GM19351 (cell line): ENCODE measurements around the gene RPS6KA4.

Source experiments
- ATAC-seq: cut with Tn5 transposase; IDR thresholded peaks from one replicate; pipeline ENCODE4 v1.9.1; 2021; ENCODE audit warnings: mild to moderate bottlenecking, moderate library complexity; ENCODE audit not compliant: unreplicated experiment

Gene RPS6KA4

DNA sequence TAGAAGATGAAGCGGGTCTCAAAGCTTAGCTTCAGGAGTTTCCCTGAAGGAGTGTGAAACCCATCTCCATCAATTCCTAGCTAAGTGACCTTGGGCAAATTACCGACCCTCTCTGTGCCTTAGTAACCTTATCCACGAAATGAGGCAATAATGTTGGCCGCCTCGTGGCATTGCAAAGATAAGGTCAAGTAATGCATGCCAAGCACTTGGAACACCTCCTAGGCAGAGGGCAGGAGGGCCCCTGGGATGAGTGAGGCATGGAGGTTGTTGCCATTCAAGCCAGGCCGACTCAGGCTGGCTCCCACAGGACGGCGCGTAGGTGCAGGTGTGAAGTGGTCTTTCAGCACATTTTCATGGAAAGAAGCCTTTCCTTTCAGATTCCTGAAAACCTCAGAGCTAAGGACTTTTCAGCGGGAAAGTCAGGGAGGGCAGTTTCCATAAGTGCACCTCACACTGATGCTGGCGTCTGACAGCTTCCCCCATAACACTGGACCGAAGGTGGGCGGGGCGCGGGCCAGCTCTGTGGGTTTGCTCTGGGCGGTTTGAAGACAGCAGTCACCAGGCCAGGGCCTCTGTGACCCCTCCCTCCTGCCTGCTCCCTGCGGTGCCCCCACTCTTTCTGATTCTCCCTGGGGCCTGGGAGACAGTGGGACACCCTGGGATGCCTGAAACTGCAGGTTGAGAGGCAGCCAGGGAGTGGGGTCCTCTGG, 25.2 kb downstream of the RPS6KA4 start:
- no peak for ATAC-seq

- ATAC-seq, result no peak
These were observed 26.3 kb downstream of the RPS6KA4 start for GRCh38 chr11:64384981-64385944.

GRCh38 chr11:64385945-64386704, 27.2 kb downstream of the RPS6KA4 start:
- no peak for ATAC-seq

DNA sequence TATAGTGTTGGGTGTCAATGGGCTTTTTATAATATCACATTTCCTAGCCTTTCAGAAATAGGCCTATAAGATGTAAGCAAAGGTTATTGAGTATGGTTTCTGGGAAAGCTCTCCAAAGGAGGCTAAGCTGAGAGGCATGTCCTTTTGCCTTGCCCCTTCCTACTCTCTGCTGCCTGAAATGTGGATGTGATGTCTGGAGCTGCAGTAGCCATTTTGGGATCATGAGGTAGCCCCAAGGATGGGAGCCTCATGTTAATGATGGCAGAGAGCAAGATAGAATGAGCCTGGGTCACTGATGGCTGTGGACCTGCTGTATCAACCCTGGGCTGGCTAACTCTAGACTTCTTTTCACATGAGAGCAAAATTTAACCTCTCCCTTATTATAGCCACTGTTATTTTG, 29.0 kb downstream of the RPS6KA4 start:
- ATAC-seq, result no peak

- no peak for ATAC-seq
These were observed 29.9 kb downstream of the RPS6KA4 start for GRCh38 chr11:64388894-64389293.

GRCh38 chr11:64389851-64390250, 30.9 kb downstream of the RPS6KA4 start:
- ATAC-seq, result no peak

- no peak for ATAC-seq
These were observed 31.6 kb downstream of the RPS6KA4 start for GRCh38 chr11:64390558-64390957.

DNA sequence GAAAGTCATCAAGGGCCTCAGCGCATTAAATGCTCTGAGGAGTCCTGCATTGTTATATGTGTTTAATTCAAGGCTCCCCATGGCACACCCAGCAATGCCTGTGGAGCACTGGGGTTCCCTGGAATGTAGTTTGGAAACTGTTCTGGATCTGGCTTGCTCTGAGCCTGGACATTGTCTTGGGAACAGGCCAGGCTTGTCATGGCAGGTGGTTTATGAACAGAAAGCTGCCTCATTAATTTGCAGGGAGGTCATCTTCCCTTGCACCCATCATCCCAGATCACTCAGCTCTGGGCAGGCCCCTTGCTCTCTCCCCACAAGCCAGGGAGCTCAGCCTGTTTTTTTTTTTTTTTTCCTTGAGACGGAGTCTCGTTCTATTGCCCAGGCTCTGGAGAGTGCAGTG, 32.9 kb downstream of the RPS6KA4 start:
- no peak for ATAC-seq

DNA sequence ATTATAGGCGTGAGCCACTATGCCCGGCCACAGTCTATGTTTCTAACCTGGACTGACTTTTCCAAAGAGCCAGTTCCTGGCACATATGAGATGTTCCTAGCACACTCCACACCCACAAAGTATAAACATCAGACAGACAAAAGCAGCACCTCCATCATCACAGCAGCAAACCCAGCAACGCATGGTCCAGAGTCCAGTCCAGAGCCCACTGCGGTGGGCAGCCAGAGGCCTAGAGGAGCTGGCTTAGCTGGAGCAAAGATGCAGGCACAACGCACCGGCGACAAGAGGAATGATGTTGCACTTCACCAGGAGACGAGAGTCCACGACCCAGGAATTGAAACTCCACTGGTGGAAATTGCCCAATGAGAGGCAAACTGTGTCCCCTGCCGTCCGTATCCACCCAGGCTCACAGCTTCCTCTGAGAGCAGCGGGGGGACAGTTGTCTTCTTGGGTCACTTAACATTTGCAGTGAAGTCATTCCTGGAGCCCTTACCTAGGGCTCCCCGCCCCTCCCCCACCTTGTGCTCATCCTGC, 36.6 kb downstream of the RPS6KA4 start:
- no peak for ATAC-seq

DNA sequence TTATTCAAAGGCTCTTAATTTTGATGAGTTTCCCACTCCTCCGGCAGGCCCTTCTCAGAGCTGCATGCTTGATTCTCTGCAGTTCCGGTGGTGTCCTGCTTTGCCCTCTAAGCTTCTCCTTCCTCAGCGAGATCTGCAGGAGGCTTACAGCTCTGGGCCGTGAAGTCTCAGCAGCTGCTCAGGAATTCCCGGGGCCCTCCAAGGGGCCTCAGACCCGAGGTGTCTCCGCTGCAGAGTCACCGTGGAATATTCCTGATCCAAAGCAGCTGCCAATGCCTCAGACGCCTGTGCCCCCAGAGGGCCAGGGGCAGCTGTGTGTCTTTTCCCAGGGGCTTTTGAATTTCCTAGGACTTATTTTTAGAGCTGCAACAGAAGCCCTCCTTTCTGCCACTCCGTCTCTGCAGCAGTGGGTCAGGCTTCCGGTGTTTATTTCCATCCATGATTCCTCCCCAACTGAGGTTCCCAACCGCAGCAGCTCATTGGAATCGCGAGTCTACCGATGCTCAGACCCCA, 37.2 kb downstream of the RPS6KA4 start:
- no peak for ATAC-seq

DNA sequence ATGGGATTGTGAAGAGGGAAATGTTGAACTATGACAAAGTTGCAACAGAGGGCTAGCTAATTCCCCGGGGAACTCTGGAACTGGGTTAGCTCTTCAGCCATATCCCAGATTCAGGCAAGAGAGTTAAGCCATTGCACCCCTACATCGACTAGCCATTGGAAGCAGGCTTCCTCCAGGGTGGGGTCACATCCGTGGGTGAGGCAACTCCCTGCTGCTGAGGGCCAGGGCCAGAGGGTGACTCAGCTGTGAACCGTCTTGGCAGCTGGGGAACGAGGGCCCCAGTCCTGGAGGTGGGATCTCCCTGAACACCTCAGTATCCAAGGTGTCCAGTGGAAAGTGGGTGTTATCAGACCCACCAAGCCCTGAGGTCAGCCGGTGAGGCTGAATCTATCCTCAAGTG, 41.1 kb downstream of the RPS6KA4 start:
- no peak for ATAC-seq

DNA sequence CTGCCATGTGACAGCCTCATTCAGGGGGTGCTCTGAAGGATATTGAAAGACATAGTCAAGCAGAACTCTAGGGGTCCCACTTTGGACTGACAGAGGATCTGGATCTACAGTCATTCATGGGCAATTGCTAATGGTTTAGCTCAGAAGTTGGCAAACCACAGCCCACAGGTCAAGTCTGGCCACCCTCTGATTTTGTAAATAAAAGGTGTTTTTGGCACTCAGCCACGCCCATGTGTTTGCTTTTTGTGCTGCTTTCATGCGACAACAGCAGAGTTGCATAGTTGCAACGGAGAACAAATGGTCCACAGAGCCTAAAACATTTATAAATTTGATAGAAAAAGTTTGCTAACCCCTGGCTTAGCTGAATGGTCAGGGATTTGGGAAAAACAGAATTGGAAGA, 41.7 kb downstream of the RPS6KA4 start:
- ATAC-seq, result no peak

DNA sequence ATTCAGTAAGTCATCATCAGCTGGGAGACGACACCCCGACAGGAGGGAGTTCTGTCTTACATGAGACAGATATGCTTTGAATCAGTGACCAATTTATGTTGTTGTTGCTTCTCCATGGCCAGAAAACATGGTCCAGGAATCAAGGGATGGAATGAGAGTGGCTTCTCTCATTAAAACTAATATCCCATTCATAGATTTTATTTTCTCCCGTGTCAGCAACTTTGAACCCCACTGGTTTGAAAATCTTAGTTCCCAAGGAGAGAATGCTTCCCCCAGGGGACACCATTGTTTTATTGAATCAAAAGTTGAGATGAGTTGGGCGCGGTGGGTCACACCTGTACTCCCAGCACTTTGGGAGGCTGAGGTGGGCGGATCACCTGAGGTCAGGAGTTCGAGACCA, 42.8 kb downstream of the RPS6KA4 start:
- no peak for ATAC-seq

DNA sequence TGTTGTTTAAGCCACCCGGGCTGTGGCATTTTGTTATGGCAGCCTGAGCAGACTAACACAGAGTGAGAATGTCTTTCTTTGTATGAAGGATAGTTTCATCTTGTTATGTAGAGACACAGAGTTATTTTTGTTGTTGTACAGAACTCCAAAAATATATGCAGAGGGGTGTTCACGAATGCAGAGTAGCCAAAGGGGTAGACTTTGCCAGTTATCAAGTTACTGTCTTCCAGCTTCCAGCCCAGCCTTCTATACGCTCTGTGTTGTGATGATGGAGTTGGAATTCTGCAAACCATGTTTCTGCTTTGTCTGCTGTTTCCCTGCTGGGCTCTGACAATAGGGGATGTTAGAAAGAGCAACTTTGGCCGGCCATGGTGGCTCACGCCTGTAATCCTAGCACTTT, 44.1 kb downstream of the RPS6KA4 start:
- ATAC-seq, result no peak

- no peak for ATAC-seq
These were observed 47.4 kb downstream of the RPS6KA4 start for GRCh38 chr11:64406221-64406946.

GRCh38 chr11:64407221-64407620, 48.3 kb downstream of the RPS6KA4 start:
- no peak for ATAC-seq

GRCh38 chr11:64407630-64408029, 48.7 kb downstream of the RPS6KA4 start:
- no peak for ATAC-seq

DNA sequence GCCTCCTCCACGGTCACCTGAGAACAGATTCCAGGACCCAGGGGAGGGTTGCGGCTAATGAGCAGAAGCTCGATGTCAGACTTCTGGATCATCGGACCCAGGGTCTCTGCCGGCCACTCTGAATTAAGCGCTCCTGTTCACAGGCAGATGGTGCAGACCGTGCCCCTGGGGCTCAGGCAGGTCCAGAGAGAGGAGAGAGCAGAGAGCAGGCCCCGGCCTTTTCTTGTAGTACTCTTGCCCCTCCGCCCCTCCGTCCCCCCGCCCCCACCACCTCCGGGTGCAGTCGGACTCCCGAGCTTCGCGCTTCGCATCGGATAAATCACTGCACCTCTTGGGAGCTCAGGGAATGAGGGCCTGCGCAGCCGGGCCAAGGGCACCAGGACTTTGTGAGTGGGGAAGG, 50.3 kb downstream of the RPS6KA4 start:
- ATAC-seq, result no peak

DNA sequence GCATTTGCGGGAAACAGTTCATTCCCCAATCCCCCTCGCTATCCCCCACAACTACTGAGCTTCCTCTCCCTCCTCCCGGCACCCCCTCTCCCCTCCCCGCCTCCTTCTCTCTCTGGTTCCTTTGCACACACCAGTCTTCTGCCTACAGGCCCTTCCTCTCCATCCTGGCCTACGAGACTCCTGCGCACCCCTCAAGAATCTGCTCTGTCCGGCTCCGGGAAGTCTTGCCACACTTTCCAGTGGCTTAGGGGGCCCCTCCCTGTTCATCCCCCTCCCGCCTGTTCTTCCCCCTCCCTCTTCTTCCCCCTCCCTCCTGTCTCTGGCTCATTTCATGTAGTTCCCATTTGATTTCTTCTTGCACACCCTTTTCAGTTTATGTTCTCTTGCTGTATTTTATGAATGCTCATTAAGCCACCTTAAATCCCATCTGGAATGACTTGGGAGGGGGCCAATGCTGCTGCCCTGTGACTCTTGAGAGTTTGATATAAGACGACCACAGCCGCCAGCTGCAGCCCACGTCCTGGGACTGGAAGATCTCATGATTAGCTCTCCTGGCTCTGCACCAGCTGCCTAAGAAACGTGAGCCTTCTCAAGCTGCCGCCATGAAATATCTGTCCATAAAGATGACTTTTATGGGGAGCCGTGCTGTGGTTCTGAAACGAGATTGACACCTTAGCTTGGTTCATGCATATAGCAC, 50.9 kb downstream of the RPS6KA4 start:
- ATAC-seq, result no peak

- no peak for ATAC-seq
These were observed 51.4 kb downstream of the RPS6KA4 start for GRCh38 chr11:64410404-64410734.
